ENCODE measurements around the gene TUBB4B. TPM values are rescaled to one million over a fixed set of nuclear protein-coding genes. Genes with fewer than 3 reads are reported as not detected.

TUBB4B gene
- 145 and 163 TPM in 2 replicates for total RNA-seq

GRCh38 chr9:137240841-137241489 is at the start of gene TUBB4B:
Gene TUBB4B, plus strand, starts transcription at chr9:137241287. Its CDS starts 74 bp downstream, at chr9:137241361.

GRCh38 chr9:137200311-137201204 is 40.5 kb upstream of the TUBB4B start, which contains the start of gene TPRN:
Gene TPRN, minus strand, starts transcription at chr9:137200741. Its CDS starts 30 bp downstream, at chr9:137200711.

GRCh38 chr9:137205126-137206069 is 35.7 kb upstream of the TUBB4B start, which contains the start of the genes NDOR1 and TMEM203:
Gene NDOR1, plus strand, starts transcription at chr9:137205700. Its CDS starts 78 bp downstream, at chr9:137205778.
Gene TMEM203, minus strand, starts transcription at chr9:137205648. Its CDS starts 234 bp downstream, at chr9:137205414.

GRCh38 chr9:137222190-137223077 is 18.7 kb upstream of the TUBB4B start, which contains the start of gene RNF208:
Gene RNF208, minus strand, starts transcription at chr9:137222240. Its CDS starts 1,028 bp downstream, at chr9:137221212.

GRCh38 chr9:137224830-137225694 is 16.0 kb upstream of the TUBB4B start, which contains the start of gene CYSRT1:
Gene CYSRT1, plus strand, starts transcription at chr9:137225174. Its CDS starts 448 bp downstream, at chr9:137225622.

GRCh38 chr9:137227054-137227852 is 13.8 kb upstream of the TUBB4B start, which contains the start of gene RNF224:
Gene RNF224, plus strand, starts transcription at chr9:137227502. Its CDS starts 834 bp downstream, at chr9:137228336.

GRCh38 chr9:137230705-137231371 is 10.2 kb upstream of the TUBB4B start, which contains the start of gene SLC34A3:
Gene SLC34A3, plus strand, starts transcription at chr9:137230901. Its CDS starts 802 bp downstream, at chr9:137231703.

GRCh38 chr9:137251194-137251461 is 10.0 kb downstream of the TUBB4B start, which contains the start of gene STPG3:
Gene STPG3, plus strand, starts transcription at chr9:137251286. Its CDS starts 1 bp downstream, at chr9:137251287.

GRCh38 chr9:137254624-137255447 is 13.7 kb downstream of the TUBB4B start, which contains the start of gene NELFB:
Gene NELFB, plus strand, starts transcription at chr9:137255327.

GRCh38 chr9:137277329-137278041 is 36.4 kb downstream of the TUBB4B start, which contains the start of gene TOR4A:
Gene TOR4A, plus strand, starts transcription at chr9:137277726. Its CDS starts 964 bp downstream, at chr9:137278690.

Other genes starting within 250 kb of the TUBB4B start
- 8.0 and 11.2 TPM in 2 replicates for gene PAXX, start 248.9 kb upstream of the TUBB4B start, total RNA-seq
- 2.0 and 2.9 TPM in 2 replicates for gene CLIC3, start 244.7 kb upstream of the TUBB4B start, total RNA-seq
- 81.1 and 129 TPM in 2 replicates for gene ABCA2, start 213.1 kb upstream of the TUBB4B start, total RNA-seq
- not detected in 2 replicates for gene FUT7, start 209.2 kb upstream of the TUBB4B start, total RNA-seq
- gene NPDC1, start 195.1 kb upstream of the TUBB4B start, total RNA-seq, result 21.6 and 66.1 TPM in 2 replicates
- not detected in 2 replicates for gene ENTPD2, start 187.2 kb upstream of the TUBB4B start, total RNA-seq
- 2.7 and 3.7 TPM in 2 replicates for gene SAPCD2, start 170.7 kb upstream of the TUBB4B start, total RNA-seq
- gene UAP1L1, start 163.8 kb upstream of the TUBB4B start, total RNA-seq, result 20.3 and 38.3 TPM in 2 replicates
- gene MAN1B1, start 154.3 kb upstream of the TUBB4B start, total RNA-seq, result 153 and 203 TPM in 2 replicates
- 82.9 and 145 TPM in 2 replicates for gene DPP7, start 126.6 kb upstream of the TUBB4B start, total RNA-seq
- gene GRIN1, start 102.1 kb upstream of the TUBB4B start, total RNA-seq, result 0.10 TPM in 1 of 2 replicates, not detected in the other
- gene LRRC26, start 71.2 kb upstream of the TUBB4B start, total RNA-seq, result not detected in 2 replicates
- gene TMEM210, start 69.2 kb upstream of the TUBB4B start, total RNA-seq, result not detected in 2 replicates
- gene ANAPC2, start 52.7 kb upstream of the TUBB4B start, total RNA-seq, result 24.6 and 33.7 TPM in 2 replicates
- gene SSNA1, start 52.6 kb upstream of the TUBB4B start, total RNA-seq, result 42.6 and 53.3 TPM in 2 replicates
- gene TPRN, start 40.5 kb upstream of the TUBB4B start, total RNA-seq, result 6.1 and 9.5 TPM in 2 replicates
- 36.8 and 39.2 TPM in 2 replicates for gene TMEM203, start 35.6 kb upstream of the TUBB4B start, total RNA-seq
- 4.5 and 6.3 TPM in 2 replicates for gene NDOR1, start 35.6 kb upstream of the TUBB4B start, total RNA-seq
- 1.2 and 2.8 TPM in 2 replicates for gene RNF208, start 19.0 kb upstream of the TUBB4B start, total RNA-seq
- 0.33 and 0.66 TPM in 2 replicates for gene CYSRT1, start 16.1 kb upstream of the TUBB4B start, total RNA-seq
- 0.07 TPM in 1 of 2 replicates, not detected in the other for gene RNF224, start 13.8 kb upstream of the TUBB4B start, total RNA-seq
- gene SLC34A3, start 10.4 kb upstream of the TUBB4B start, total RNA-seq, result not detected in 2 replicates
- gene STPG3, start 10.0 kb downstream of the TUBB4B start, total RNA-seq, result not detected in 2 replicates
- gene NELFB, start 14.0 kb downstream of the TUBB4B start, total RNA-seq, result 59.5 and 64.4 TPM in 2 replicates
- 19.7 and 47.4 TPM in 2 replicates for gene TOR4A, start 36.4 kb downstream of the TUBB4B start, total RNA-seq
- 0.13 and 0.20 TPM in 2 replicates for gene NRARP, start 61.0 kb downstream of the TUBB4B start, total RNA-seq
- 11.5 and 14.7 TPM in 2 replicates for gene EXD3, start 181.9 kb downstream of the TUBB4B start, total RNA-seq
- 0.36 and 0.46 TPM in 2 replicates for gene NOXA1, start 182.1 kb downstream of the TUBB4B start, total RNA-seq
- gene ENTPD8, start 200.1 kb downstream of the TUBB4B start, total RNA-seq, result not detected in 2 replicates
- 20.3 and 36.7 TPM in 2 replicates for gene NSMF, start 218.0 kb downstream of the TUBB4B start, total RNA-seq

All from smooth muscle cell of the pulmonary artery (primary cell).